ENCODE results near the gene CAPN8. TPM values are rescaled to one million over a fixed set of nuclear protein-coding genes. Genes with fewer than 3 reads are reported as not detected.

Gene CAPN8
- polyA plus RNA-seq, 1 of the 3 experiments (the other 2 are of a cell fraction), result not detected

GRCh38 chr1:223496883-223497282 lies 168.6 kb downstream of the CAPN8 start:
- Histone ChIP-seq H3K36me3 (replicated peaks in 1 of 2; ENCODE audit: control insufficient read depth in 1 of 2, insufficient read depth in 2 of 2, low read length in 1 of 2) (no peaks in the 10 kb centered on the region), H3K9me2 (no peaks in the 10 kb centered on the region), H3K9me3 (no peaks in the 10 kb centered on the region), H3K79me2 (ENCODE audit: insufficient read depth) (no peaks in the 10 kb centered on the region), H2AFZ (ENCODE audit: low read depth) (no peak overlapping the region), H4K20me1 (ENCODE audit: insufficient read depth) (no peaks in the 10 kb centered on the region), H3K27me3 (ENCODE audit: insufficient read depth) (no peaks in the 10 kb centered on the region; the same call in 1 of the 2 replicates), H3K9ac (no peak overlapping the region), H3F3A (replicated peaks; ENCODE audit: insufficient read depth) (peaks cover 5% of the 10 kb centered on the region), H3K4me2 (no peak overlapping the region), H3K27ac (ENCODE audit: low read depth in 2 of 2, low read length in 1 of 2) (no peak overlapping the region), H3K4me3 (ENCODE audit: low read depth in 2 of 2, low read length in 1 of 2) (no peak overlapping the region), H3K4me1 (ENCODE audit: control insufficient read depth in 1 of 2, insufficient read depth in 2 of 2, low read depth in 1 of 2, low read length in 1 of 2) (peaks cover 0 to 8% of the 10 kb centered on the region in 2 experiments; a peak in 2 of 4 replicates)
- TF ChIP-seq JUND (IDR thresholded peaks at IDR 0.05) (no peak), MAX (IDR thresholded peaks at IDR 0.05; ENCODE audit: low read depth) (no peak), PBX3 (IDR thresholded peaks at IDR 0.05) (no peak), MEF2A (IDR thresholded peaks at IDR 0.05; ENCODE audit: borderline replicate concordance, low read depth) (no peak), RXRA (IDR thresholded peaks at IDR 0.05; ENCODE audit: borderline replicate concordance, low read depth) (no peak), SIN3A (IDR thresholded peaks at IDR 0.05; ENCODE audit: borderline replicate concordance, low read depth, low read length) (no peak), USF1 (IDR thresholded peaks at IDR 0.05; ENCODE audit: borderline replicate concordance, low read depth) (no peak), IRF3 (IDR thresholded peaks at IDR 0.05; ENCODE audit: low read depth, low read length) (no peak), FOXM1 (IDR thresholded peaks at IDR 0.05; ENCODE audit: low read depth) (no peak), CHD2 (IDR thresholded peaks at IDR 0.05; ENCODE audit: low read length, partially characterized antibody) (no peak), TAF1 (IDR thresholded peaks at IDR 0.05; ENCODE audit: borderline replicate concordance, low read depth, low read length) (no peak), MXI1 (IDR thresholded peaks at IDR 0.05; ENCODE audit: low read depth, low read length) (no peak)
- POLR2A ChIA-PET, result no interaction called here
- no peak for DNase-seq
- CTCF ChIA-PET, result interaction anchor here (2.3 kb wide), 1 partner anchor 11 kb away, joined by 7 read pairs; no protein-coding TSS in a partner anchor
- WGBS (ENCODE audit: low lambda C conversion rate), result 55% methylated on average over 5 of the region's 6 CpGs

GRCh38 chr1:223494926-223495645 lies 170.4 kb downstream of the CAPN8 start:
- Histone ChIP-seq H3K27ac (ENCODE audit: low read depth in 2 of 2, low read length in 1 of 2) (no peak overlapping the region), H3K4me1 (ENCODE audit: control insufficient read depth in 1 of 2, insufficient read depth in 2 of 2, low read depth in 1 of 2, low read length in 1 of 2) (peaks cover 0 to 4% of the 10 kb centered on the region in 2 experiments; a peak in 1 of 4 replicates), H3K9me3 (no peaks in the 10 kb centered on the region), H3K36me3 (replicated peaks in 1 of 2; ENCODE audit: control insufficient read depth in 1 of 2, insufficient read depth in 2 of 2, low read length in 1 of 2) (no peaks in the 10 kb centered on the region), H4K20me1 (ENCODE audit: insufficient read depth) (no peaks in the 10 kb centered on the region), H3K27me3 (ENCODE audit: insufficient read depth) (no peaks in the 10 kb centered on the region; the same call in 1 of the 2 replicates), H3K4me2 (no peak overlapping the region), H3F3A (replicated peaks; ENCODE audit: insufficient read depth) (peaks cover under 1% of the 10 kb centered on the region), H3K79me2 (ENCODE audit: insufficient read depth) (no peaks in the 10 kb centered on the region), H3K4me3 (ENCODE audit: low read depth in 2 of 2, low read length in 1 of 2) (no peak overlapping the region), H2AFZ (ENCODE audit: low read depth) (no peak overlapping the region), H3K9ac (no peak overlapping the region), H3K9me2 (no peaks in the 10 kb centered on the region)
- ChIA-PET CTCF (interaction anchor here (0.7 kb wide), 1 partner anchor 9 kb away, joined by 3 read pairs; no protein-coding TSS in a partner anchor), POLR2A (no interaction called here)
- WGBS (ENCODE audit: low lambda C conversion rate), result 77% methylated on average over 8 of the region's 11 CpGs
- TF ChIP-seq JUND (IDR thresholded peaks at IDR 0.05) (no peak), USF1 (IDR thresholded peaks at IDR 0.05; ENCODE audit: borderline replicate concordance, low read depth) (no peak), PBX3 (IDR thresholded peaks at IDR 0.05) (no peak), ZBTB33 (IDR thresholded peaks at IDR 0.05; ENCODE audit: borderline replicate concordance, low read depth) (no peak), MEF2A (IDR thresholded peaks at IDR 0.05; ENCODE audit: borderline replicate concordance, low read depth) (no peak), POLR2AphosphoS5 (IDR thresholded peaks at IDR 0.05; ENCODE audit: low read depth, low read length) (no peak), EZH2phosphoT487 (IDR thresholded peaks at IDR 0.05; ENCODE audit: borderline replicate concordance, low read depth) (no peak)
- DNase-seq, result no peak

Data from SK-N-SH (cell line).